CMK (cell line): ENCODE data around the gene PBX4.
A peak's percentile ranks its signal among the peaks of the same experiment; 100 is the strongest.

Source experiments
- DNase-seq: peaks from one replicate; pipeline ENCODE4 v3.0.0-alpha.2; 2010; ENCODE audit warnings: low read depth

PBX4 gene

GRCh38 chr19:19526581-19527370 lies 91.7 kb downstream of the PBX4 start:
- DNase-seq, result no peak

DNA sequence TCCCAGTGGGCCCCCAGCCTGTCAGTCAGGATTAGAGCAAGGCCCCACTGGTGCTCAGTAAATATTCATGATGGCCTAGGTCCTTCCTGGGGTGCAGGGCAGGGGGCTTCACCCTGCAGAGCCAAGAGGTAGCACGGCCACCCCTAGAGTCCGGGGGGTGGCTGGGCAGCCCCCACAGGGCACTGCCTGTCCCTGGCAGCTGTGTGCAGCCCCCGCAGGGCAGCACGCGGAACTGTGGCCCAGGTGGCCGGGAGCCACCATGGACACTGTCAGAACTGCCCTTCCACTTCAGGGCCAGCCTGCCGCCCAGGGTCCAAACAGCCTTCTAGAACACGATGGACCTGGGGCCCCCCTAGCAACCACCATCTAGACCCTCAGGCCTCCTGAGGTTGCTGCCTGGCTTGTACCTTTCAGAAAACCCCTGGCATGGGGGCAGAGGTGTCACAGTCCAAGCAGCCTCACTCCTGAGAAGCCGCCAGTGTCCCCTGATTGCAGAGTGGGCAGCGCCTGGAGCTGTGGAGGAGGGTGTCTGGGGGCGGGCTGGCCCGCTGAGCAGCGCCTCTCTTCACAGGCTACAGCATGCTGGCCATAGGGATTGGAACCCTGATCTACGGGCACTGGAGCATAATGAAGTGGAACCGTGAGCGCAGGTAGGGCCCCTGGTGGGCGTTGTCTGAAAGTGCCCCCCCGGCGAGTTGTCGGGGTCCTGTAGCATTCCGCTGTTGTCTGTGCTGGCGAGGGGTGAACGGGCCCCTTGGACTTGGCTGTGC lies 92.7 kb downstream of the PBX4 start:
- DNase-seq, result no peak

DNA sequence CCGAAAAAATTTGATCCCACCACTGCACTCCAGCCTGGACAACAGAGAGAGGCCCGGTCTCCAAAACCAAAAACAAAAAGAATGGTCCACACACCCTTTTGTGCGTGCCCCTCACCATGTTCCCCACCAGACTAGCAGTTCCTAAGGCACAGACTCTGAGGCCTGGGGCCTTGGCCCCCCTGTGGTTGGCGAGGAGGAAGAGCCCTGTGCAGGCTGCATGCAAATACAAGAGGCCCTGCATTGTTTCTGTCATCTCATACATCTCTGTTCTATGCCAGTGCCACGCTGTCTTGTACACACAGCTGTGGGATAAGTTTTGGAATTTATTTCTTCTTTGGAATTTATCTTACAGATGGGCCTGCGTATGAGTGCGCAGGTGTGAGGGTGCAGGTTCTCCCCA lies 94.4 kb downstream of the PBX4 start:
- no peak for DNase-seq

- DNase-seq, result no peak
These were observed 95.3 kb downstream of the PBX4 start for GRCh38 chr19:19523177-19523576.

- no peak for DNase-seq
These were observed 97.5 kb downstream of the PBX4 start for GRCh38 chr19:19520989-19521388.

- no peak for DNase-seq
These were observed 101.3 kb downstream of the PBX4 start for GRCh38 chr19:19517235-19517619.

- peak; percentile 91 for DNase-seq
These were observed 102.6 kb downstream of the PBX4 start, which contains the start of gene NDUFA13 for GRCh38 chr19:19515642-19516519. Gene NDUFA13 (plus strand): TSS chr19:19516225. CDS start chr19:19516239, 14 bp downstream.

- DNase-seq, result no peak
These were observed 103.4 kb downstream of the PBX4 start, which contains the start of gene TSSK6 for GRCh38 chr19:19514881-19515641. Gene TSSK6 (minus strand): TSS chr19:19515548. CDS start chr19:19515427, 121 bp downstream.

- DNase-seq, result no peak
These were observed 104.3 kb downstream of the PBX4 start for GRCh38 chr19:19514215-19514657.

GRCh38 chr19:19513682-19514081 lies 104.8 kb downstream of the PBX4 start:
- DNase-seq, result no peak
